DOHH2 (cell line): ENCODE data around the gene C2CD4A.

ENCODE experiments used
- H3F3A ChIP-seq: fragments of 200-600 bp; sonication (generic), shearing (Covaris generic); 2 replicates; pipeline ENCODE4 v1.6.0; 2016; ENCODE audit warnings: antibody characterized with exemption, mild to moderate bottlenecking; ENCODE audit not compliant: control insufficient read depth, insufficient read depth
- H3K27ac ChIP-seq: fragments of 200-600 bp; sonication (generic); 2 replicates; pipeline ENCODE4 v1.5.1; 2014; ENCODE audit warnings: low read depth, mild to moderate bottlenecking, low read length, moderate library complexity
- H3K27me3 ChIP-seq: fragments of 200-600 bp; sonication (generic); 2 replicates; pipeline ENCODE4 v1.6.1; 2014; ENCODE audit warnings: mild to moderate bottlenecking, low read length, mixed read lengths; ENCODE audit not compliant: control insufficient read depth
- H3K36me3 ChIP-seq: fragments of 200-600 bp; sonication (generic); 2 replicates; pipeline ENCODE4 v1.6.1; 2014; ENCODE audit warnings: mild to moderate bottlenecking, low read length, moderate library complexity, mixed read lengths; ENCODE audit not compliant: control insufficient read depth
- H3K4me1 ChIP-seq: fragments of 200-600 bp; sonication (generic); 2 replicates; pipeline ENCODE4 v1.6.1; 2014; ENCODE audit warnings: mild to moderate bottlenecking, low read length, mixed read lengths; ENCODE audit not compliant: control insufficient read depth
- H3K4me2 ChIP-seq: fragments of 200-600 bp; sonication (generic); 2 replicates; pipeline ENCODE4 v1.6.0; 2014; ENCODE audit warnings: mild to moderate bottlenecking, low read length, moderate library complexity
- H3K4me3 ChIP-seq: fragments of 200-600 bp; sonication (generic); 2 replicates; pipeline ENCODE4 v1.5.1; 2014; ENCODE audit warnings: mild to moderate bottlenecking, low read length, mixed read lengths
- H3K79me2 ChIP-seq: fragments of 200-600 bp; sonication (generic); 2 replicates; pipeline ENCODE4 v1.6.1; 2014; ENCODE audit warnings: mild to moderate bottlenecking, low read length, mixed read lengths; ENCODE audit not compliant: control insufficient read depth
- H3K9me2 ChIP-seq: fragments of 200-600 bp; sonication (generic); replicated peaks from 2 replicates; pipeline ENCODE4 v1.6.1; 2014; ENCODE audit warnings: mild to moderate bottlenecking, low read length, mixed read lengths; ENCODE audit not compliant: control insufficient read depth
- H3K9me3 ChIP-seq: fragments of 200-600 bp; sonication (generic); 2 replicates; pipeline ENCODE4 v1.6.1; 2014; ENCODE audit warnings: antibody characterized with exemption, low read length, mixed read lengths; ENCODE audit not compliant: control insufficient read depth, insufficient read depth
- H4K20me1 ChIP-seq: fragments of 200-600 bp; sonication (generic); 2 replicates; pipeline ENCODE4 v1.6.0; 2014; ENCODE audit warnings: low read depth, mild to moderate bottlenecking, antibody characterized with exemption, low read length, moderate library complexity; ENCODE audit not compliant: control insufficient read depth, insufficient read depth
- CTCF ChIP-seq: fragments of 200-600 bp; sonication (generic); IDR thresholded peaks from one replicate; pipeline ENCODE4 v1.5.1; 2014; ENCODE audit warnings: antibody characterized with exemption, mild to moderate bottlenecking, low read depth, low read length; ENCODE audit not compliant: poor library complexity, severe bottlenecking
- EZH2phosphoT487 ChIP-seq: fragments of 200-600 bp; sonication (generic); IDR thresholded peaks from 2 replicates; pipeline ENCODE4 v1.6.1; 2017; ENCODE audit warnings: borderline replicate concordance, mild to moderate bottlenecking, antibody characterized with exemption, low read length, moderate library complexity, mixed read lengths

C2CD4A gene

GRCh38 chr15:62112081-62112480 is 45.3 kb downstream of the C2CD4A start:
- no peak overlapping the region for H3K4me3 ChIP-seq
- TF ChIP-seq EZH2phosphoT487 (no peak), CTCF (no peak)
- H3K36me3 ChIP-seq: no peaks in the 10 kb centered on the region
- no peaks in the 10 kb centered on the region for H3K4me1 ChIP-seq
- no peak overlapping the region for H3K27ac ChIP-seq
- no peaks in the 10 kb centered on the region for H3K9me3 ChIP-seq
- no peaks in the 10 kb centered on the region for H3F3A ChIP-seq
- H4K20me1 ChIP-seq: no peaks in the 10 kb centered on the region
- no peak overlapping the region for H3K4me2 ChIP-seq
- no peaks in the 10 kb centered on the region for H3K79me2 ChIP-seq
- H3K9me2 ChIP-seq: no peaks in the 10 kb centered on the region
- peaks cover 11% of the 10 kb centered on the region for H3K27me3 ChIP-seq

- H3K27ac ChIP-seq: no peak overlapping the region
- H3K9me3 ChIP-seq: no peaks in the 10 kb centered on the region
- H3K27me3 ChIP-seq: peaks cover 7% of the 10 kb centered on the region
- H4K20me1 ChIP-seq: no peaks in the 10 kb centered on the region
- no peak overlapping the region for H3K4me3 ChIP-seq
- H3K9me2 ChIP-seq: no peaks in the 10 kb centered on the region
- no peaks in the 10 kb centered on the region for H3K36me3 ChIP-seq
- no peak for TF ChIP-seq EZH2phosphoT487
- no peak for TF ChIP-seq CTCF
- H3K4me1 ChIP-seq: no peaks in the 10 kb centered on the region
- H3K79me2 ChIP-seq: no peaks in the 10 kb centered on the region
- no peaks in the 10 kb centered on the region for H3F3A ChIP-seq
- H3K4me2 ChIP-seq: no peak overlapping the region
Measured at GRCh38 chr15:62112616-62113593, 46.1 kb downstream of the C2CD4A start.

GRCh38 chr15:62115847-62116246 is 49.1 kb downstream of the C2CD4A start:
- no peak for TF ChIP-seq CTCF
- TF ChIP-seq EZH2phosphoT487: no peak
- no peaks in the 10 kb centered on the region for H3K36me3 ChIP-seq
- H3K27me3 ChIP-seq: peaks cover 12% of the 10 kb centered on the region
- H3K4me2 ChIP-seq: no peak overlapping the region
- H3K27ac ChIP-seq: no peak overlapping the region
- H3K9me2 ChIP-seq: no peaks in the 10 kb centered on the region
- H3K9me3 ChIP-seq: no peaks in the 10 kb centered on the region
- no peak overlapping the region for H3K4me3 ChIP-seq
- peaks cover 5% of the 10 kb centered on the region for H3K4me1 ChIP-seq
- no peaks in the 10 kb centered on the region for H4K20me1 ChIP-seq
- no peaks in the 10 kb centered on the region for H3F3A ChIP-seq
- no peaks in the 10 kb centered on the region for H3K79me2 ChIP-seq
